ENCODE data around the gene KIRREL1. TPM values are rescaled to one million over a fixed set of nuclear protein-coding genes. Genes with fewer than 3 reads are reported as not detected.

The KIRREL1 gene
- polyA plus RNA-seq, 1 donor (not counting 4 experiments of a cell fraction or from before 2014, with no cell fraction given) = 19.7 TPM

GRCh38 chr1:158022554-158023312, 29.3 kb downstream of the KIRREL1 start:
- dilution Hi-C loops (cut with MboI; ENCODE audit: extremely low pct_ligation_motif_present, low sequenced_read_pairs) = no loop called here
- no peak overlapping the region for H3K9ac ChIP-seq (ENCODE audit: control insufficient read depth, extremely low read depth, insufficient read depth, low read length)
- no peaks in the 10 kb centered on the region for H4K20me1 ChIP-seq (ENCODE audit: control insufficient read depth, extremely low read depth, insufficient read depth, low read length)
- DNase-seq (ENCODE audit: low read depth, low spot score) (no peak), FAIRE-seq (no peak)
- no peaks in the 10 kb centered on the region for H3K9me1 ChIP-seq (ENCODE audit: control insufficient read depth, extremely low read depth, insufficient read depth, low read length)
- TF ChIP-seq, protein P1, sequence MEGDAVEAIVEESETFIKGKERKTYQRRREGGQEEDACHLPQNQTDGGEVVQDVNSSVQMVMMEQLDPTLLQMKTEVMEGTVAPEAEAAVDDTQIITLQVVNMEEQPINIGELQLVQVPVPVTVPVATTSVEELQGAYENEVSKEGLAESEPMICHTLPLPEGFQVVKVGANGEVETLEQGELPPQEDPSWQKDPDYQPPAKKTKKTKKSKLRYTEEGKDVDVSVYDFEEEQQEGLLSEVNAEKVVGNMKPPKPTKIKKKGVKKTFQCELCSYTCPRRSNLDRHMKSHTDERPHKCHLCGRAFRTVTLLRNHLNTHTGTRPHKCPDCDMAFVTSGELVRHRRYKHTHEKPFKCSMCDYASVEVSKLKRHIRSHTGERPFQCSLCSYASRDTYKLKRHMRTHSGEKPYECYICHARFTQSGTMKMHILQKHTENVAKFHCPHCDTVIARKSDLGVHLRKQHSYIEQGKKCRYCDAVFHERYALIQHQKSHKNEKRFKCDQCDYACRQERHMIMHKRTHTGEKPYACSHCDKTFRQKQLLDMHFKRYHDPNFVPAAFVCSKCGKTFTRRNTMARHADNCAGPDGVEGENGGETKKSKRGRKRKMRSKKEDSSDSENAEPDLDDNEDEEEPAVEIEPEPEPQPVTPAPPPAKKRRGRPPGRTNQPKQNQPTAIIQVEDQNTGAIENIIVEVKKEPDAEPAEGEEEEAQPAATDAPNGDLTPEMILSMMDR (optimal IDR thresholded peaks at IDR 0.05 in 1 of 3, IDR thresholded peaks at IDR 0.05 in 1 of 3, conservative IDR thresholded peaks at IDR 0.05 in 1 of 3; ENCODE audit: extremely low read depth in 1 of 3, insufficient read depth in 2 of 3, low read length in 3 of 3) = no peak
- TF ChIP-seq EZH2 (IDR thresholded peaks at IDR 0.05; ENCODE audit: low read length) = no peak
- peaks cover 55% of the 10 kb centered on the region for H3K4me1 ChIP-seq (ENCODE audit: control insufficient read depth, extremely low read depth, insufficient read depth, low read length)
- peaks cover 4 to 20% of the 10 kb centered on the region in 2 experiments for H3K36me3 ChIP-seq (ENCODE audit: control insufficient read depth in 2 of 2, extremely low read depth in 1 of 2, insufficient read depth in 2 of 2, low read length in 2 of 2)
- no peak overlapping the region for H3K27ac ChIP-seq (ENCODE audit: control insufficient read depth, insufficient read depth, low read length)
- H3K4me3 ChIP-seq (ENCODE audit: control insufficient read depth in 2 of 3, extremely low read depth in 1 of 3, insufficient read depth in 2 of 3, low read depth in 1 of 3, low read length in 3 of 3) = peak overlapping the region in 1 of 3 experiments; percentile 15
- peak overlapping the region; percentile 76 for H3K4me2 ChIP-seq (ENCODE audit: control insufficient read depth, extremely low read depth, insufficient read depth, low read depth, low read length)
- H2AFZ ChIP-seq (ENCODE audit: control insufficient read depth, low read length) = no peak overlapping the region
- H3K79me2 ChIP-seq (ENCODE audit: control insufficient read depth, insufficient read depth, low read length) = peaks cover 86% of the 10 kb centered on the region
- H3K27me3 ChIP-seq (ENCODE audit: control insufficient read depth, extremely low read depth, insufficient read depth, low read length) = no peaks in the 10 kb centered on the region
- H3K9me3 ChIP-seq (ENCODE audit: control insufficient read depth, low read depth, low read length) = no peaks in the 10 kb centered on the region

- dilution Hi-C loops (cut with MboI; ENCODE audit: extremely low pct_ligation_motif_present, low sequenced_read_pairs) = no loop called here
- Histone ChIP-seq H3K9ac (ENCODE audit: control insufficient read depth, extremely low read depth, insufficient read depth, low read length) (no peak overlapping the region), H3K79me2 (ENCODE audit: control insufficient read depth, insufficient read depth, low read length) (peaks cover 81% of the 10 kb centered on the region), H4K20me1 (ENCODE audit: control insufficient read depth, extremely low read depth, insufficient read depth, low read length) (no peaks in the 10 kb centered on the region), H2AFZ (ENCODE audit: control insufficient read depth, low read length) (no peak overlapping the region), H3K4me3 (ENCODE audit: control insufficient read depth in 2 of 3, extremely low read depth in 1 of 3, insufficient read depth in 2 of 3, low read depth in 1 of 3, low read length in 3 of 3) (no peak overlapping the region), H3K27ac (ENCODE audit: control insufficient read depth, insufficient read depth, low read length) (no peak overlapping the region), H3K4me1 (ENCODE audit: control insufficient read depth, extremely low read depth, insufficient read depth, low read length) (peaks cover 53% of the 10 kb centered on the region), H3K9me1 (ENCODE audit: control insufficient read depth, extremely low read depth, insufficient read depth, low read length) (no peaks in the 10 kb centered on the region), H3K4me2 (ENCODE audit: control insufficient read depth, extremely low read depth, insufficient read depth, low read depth, low read length) (no peak overlapping the region), H3K36me3 (ENCODE audit: control insufficient read depth in 2 of 2, extremely low read depth in 1 of 2, insufficient read depth in 2 of 2, low read length in 2 of 2) (peaks cover 4 to 16% of the 10 kb centered on the region in 2 experiments), H3K9me3 (ENCODE audit: control insufficient read depth, low read depth, low read length) (no peaks in the 10 kb centered on the region), H3K27me3 (ENCODE audit: control insufficient read depth, extremely low read depth, insufficient read depth, low read length) (no peaks in the 10 kb centered on the region)
- TF ChIP-seq, protein P1 (optimal IDR thresholded peaks at IDR 0.05 in 1 of 3, IDR thresholded peaks at IDR 0.05 in 1 of 3, conservative IDR thresholded peaks at IDR 0.05 in 1 of 3; ENCODE audit: extremely low read depth in 1 of 3, insufficient read depth in 2 of 3, low read length in 3 of 3) = no peak
- TF ChIP-seq EZH2 (IDR thresholded peaks at IDR 0.05; ENCODE audit: low read length) = no peak
- FAIRE-seq = peak; percentile 41
- no peak for DNase-seq (ENCODE audit: low read depth, low spot score)
These were observed 31.3 kb downstream of the KIRREL1 start for GRCh38 chr1:158024737-158025136.

Measured in keratinocyte (primary cell).